DMS153 treated with DMSO at 0.1 percent for 48 hours (cell line): Measurements from ENCODE around the gene BCL2.

ENCODE experiments used
- DNase-seq: peaks from one replicate; lab custom pipeline; 2025; ENCODE audit not compliant: unreplicated experiment; lab: John Stamatoyannopoulos, UW

Gene BCL2

GRCh38 chr18:63126134-63127069 is 193.2 kb downstream of the BCL2 start:
- no peak for DNase-seq

GRCh38 chr18:63120620-63121019 is 198.9 kb downstream of the BCL2 start:
- DNase-seq: no peak

- DNase-seq: peak; percentile 19
These were observed 199.9 kb downstream of the BCL2 start for GRCh38 chr18:63119647-63120046.

GRCh38 chr18:63113899-63114565 is 205.5 kb downstream of the BCL2 start:
- no peak for DNase-seq

GRCh38 chr18:63112706-63113105 is 206.9 kb downstream of the BCL2 start:
- DNase-seq: no peak

- peak; percentile 60 for DNase-seq
These were observed 207.7 kb downstream of the BCL2 start for GRCh38 chr18:63111671-63112402.

- no peak for DNase-seq
These were observed 209.8 kb downstream of the BCL2 start for GRCh38 chr18:63109802-63110201.

- DNase-seq: no peak
These were observed 210.5 kb downstream of the BCL2 start for GRCh38 chr18:63109022-63109421.

- DNase-seq: no peak
These were observed 211.6 kb downstream of the BCL2 start for GRCh38 chr18:63107931-63108330.

GRCh38 chr18:63107171-63107845 is 212.3 kb downstream of the BCL2 start:
- DNase-seq: no peak

- no peak for DNase-seq
These were observed 212.8 kb downstream of the BCL2 start for GRCh38 chr18:63106727-63107126.

GRCh38 chr18:63105636-63106316 is 213.8 kb downstream of the BCL2 start:
- DNase-seq: no peak

- no peak for DNase-seq
These were observed 214.7 kb downstream of the BCL2 start for GRCh38 chr18:63104868-63105267.

- no peak for DNase-seq
These were observed 216.4 kb downstream of the BCL2 start for GRCh38 chr18:63102941-63103744.

- no peak for DNase-seq
These were observed 218.9 kb downstream of the BCL2 start for GRCh38 chr18:63100630-63101055.

GRCh38 chr18:63099848-63100629 is 219.5 kb downstream of the BCL2 start:
- DNase-seq: no peak

- no peak for DNase-seq
These were observed 220.3 kb downstream of the BCL2 start for GRCh38 chr18:63099091-63099840.
